Globus pallidus (tissue), 1 donor: ENCODE results near the gene FRMD8.
"Not testable (repeated sequence)": the region's sequence is repeated elsewhere in the genome, so short reads cannot be mapped to it uniquely, and the experiment has no call there.

ENCODE experiments used
- DNase-seq: peaks from one replicate; pipeline ENCODE4 v3.0.0-alpha.2; 2015; ENCODE audit warnings: low spot score

FRMD8 gene

DNA sequence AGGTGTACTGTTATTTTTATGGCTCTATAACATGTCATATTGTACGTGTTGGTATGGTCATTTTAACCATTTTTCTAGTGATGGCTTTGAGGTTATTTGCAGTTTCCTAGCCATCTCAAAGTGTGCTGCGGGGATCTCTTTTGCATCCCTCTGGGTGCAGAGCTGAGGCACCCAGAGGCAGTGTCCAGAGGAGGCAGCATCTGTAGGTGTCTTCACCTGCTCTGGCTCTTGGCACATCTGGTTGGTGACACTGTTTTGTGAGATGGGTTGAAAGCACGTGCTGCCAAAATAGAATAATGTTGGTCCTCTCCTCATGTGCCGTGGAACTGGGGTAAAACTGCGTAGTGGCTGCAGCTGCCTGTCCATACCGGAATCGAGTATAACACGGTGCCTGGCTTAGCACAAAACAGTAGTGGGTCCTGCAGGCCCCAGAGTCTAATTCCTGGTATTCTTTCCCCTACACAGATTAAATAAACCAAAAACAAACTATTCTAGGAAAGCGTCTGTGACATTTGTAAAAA lies 49.0 kb downstream of the FRMD8 start:
- no peak for DNase-seq

DNA sequence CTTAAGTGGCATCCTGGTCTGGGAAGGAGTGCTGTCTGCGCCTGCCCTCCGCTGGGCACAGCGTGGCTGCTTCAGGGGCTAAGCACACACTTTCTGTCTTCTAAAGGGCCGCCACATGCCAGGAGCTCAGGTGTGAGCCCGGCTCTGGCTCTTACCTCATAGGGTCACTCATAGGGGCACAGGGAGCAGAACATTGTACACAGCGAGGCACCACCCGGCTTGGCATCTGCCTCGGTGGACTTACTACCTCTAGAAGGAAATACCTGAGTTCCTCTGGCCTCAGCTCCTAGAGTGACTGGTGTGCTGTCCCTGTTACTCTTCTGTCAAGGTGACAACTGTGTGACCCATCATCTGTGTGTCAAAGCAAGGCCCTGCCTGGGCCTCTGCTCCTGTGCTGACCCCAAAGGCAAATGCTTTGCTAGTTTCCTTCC lies 49.6 kb downstream of the FRMD8 start:
- no peak for DNase-seq

DNA sequence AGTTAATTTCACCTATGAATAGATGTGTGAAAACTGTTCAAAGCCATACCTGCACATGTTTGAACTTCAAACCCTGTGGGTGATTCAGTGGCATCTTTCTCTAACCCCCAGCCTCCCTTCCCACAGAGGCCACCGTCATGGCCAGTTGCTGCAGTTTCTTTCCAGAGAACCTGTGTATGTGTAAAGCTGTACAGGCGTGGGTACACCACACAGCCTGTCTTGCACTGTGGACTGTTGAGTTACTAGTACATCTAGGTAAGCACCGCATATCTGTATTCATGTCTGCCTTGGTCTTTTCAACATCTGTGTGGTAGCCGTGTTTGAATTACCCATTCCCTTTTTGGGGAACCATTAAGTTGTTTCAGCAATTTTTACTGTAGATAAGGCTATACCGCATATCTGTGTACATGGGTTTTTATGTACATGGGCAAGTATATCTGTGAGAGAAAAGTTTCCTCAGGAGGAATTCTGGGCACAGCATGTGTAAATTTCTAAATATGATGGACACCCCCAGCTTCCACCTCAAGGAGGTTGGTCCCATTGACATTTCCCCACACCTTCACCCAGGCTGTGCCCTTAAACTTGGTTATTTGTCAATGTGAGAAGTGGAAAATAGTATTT lies 50.1 kb downstream of the FRMD8 start:
- no peak for DNase-seq

DNA sequence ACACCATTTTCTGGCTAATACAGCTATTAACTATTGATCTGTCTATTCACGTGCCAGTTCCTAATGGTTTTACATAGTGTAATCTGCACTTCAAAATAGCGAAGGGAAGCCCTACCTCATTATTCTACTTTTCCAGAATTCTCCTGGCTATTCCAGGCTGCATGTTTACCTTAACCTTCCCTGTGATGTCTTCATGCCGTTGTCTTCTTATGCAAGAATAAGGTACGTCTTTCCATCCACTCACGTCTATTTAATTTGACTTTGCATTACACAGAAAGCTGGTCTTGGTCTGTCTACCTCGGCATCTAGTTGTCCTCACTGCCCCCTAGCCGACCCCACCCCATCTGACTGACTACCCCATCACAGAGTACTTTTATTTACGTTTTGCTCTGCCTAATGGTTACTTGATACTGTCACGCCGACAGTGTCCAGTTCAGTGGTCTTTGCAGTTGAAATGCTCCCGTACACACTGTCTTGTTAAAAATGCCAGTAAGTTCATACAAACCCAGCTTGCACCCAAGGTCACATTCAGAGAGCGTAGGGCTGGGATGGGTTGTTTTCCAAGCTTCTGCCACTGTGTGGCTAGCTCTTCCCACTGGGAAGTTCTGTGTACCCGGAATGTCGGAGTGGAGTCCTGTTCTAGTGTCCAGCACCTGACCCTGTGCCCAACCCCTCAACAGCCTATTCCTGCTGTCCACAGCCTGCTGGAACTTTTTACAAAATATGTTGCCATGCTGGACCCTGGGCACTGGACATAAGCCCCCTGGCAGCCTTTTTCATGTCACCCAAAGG lies 51.2 kb downstream of the FRMD8 start:
- peak; percentile 7 for DNase-seq

DNA sequence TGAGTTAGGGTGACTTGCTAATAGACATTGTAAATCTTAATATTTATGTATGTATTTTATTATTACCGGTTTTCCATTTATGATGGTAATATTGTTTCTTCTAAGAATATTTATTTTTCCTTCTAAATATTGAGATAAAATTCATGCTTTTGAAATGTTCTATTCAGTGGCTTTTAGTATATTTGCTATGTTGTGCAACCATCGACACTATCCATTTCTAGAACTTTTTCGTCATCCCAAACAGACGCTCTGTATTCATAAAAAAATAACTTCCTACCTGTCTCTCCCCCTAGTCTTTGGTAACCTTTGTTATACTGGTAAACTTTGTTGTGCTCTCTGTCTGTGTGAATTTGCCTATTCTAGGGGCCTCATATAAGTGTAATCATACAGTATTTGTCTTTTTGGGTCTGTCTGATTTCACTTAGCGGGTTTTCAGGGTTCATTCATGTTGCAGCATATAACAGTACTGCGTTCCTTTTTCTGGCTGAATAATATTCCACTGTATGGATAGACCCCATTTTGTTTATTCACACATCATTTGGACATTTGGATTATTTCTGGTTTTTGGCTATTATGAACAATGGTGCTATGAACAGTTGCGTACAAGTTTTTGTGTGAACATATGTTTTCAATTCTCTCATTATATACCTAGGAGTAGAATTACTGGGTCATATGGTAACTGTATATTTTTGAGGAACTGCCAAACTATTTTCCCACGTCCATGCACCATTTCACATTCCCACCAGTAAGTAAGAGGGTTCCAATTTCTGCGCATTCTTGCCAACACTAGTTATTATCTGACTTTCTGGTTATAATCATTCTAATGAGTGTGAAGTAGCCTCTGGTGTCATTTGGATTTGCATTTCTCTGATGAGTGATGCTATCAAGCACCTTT lies 52.1 kb downstream of the FRMD8 start:
- DNase-seq: no peak

DNA sequence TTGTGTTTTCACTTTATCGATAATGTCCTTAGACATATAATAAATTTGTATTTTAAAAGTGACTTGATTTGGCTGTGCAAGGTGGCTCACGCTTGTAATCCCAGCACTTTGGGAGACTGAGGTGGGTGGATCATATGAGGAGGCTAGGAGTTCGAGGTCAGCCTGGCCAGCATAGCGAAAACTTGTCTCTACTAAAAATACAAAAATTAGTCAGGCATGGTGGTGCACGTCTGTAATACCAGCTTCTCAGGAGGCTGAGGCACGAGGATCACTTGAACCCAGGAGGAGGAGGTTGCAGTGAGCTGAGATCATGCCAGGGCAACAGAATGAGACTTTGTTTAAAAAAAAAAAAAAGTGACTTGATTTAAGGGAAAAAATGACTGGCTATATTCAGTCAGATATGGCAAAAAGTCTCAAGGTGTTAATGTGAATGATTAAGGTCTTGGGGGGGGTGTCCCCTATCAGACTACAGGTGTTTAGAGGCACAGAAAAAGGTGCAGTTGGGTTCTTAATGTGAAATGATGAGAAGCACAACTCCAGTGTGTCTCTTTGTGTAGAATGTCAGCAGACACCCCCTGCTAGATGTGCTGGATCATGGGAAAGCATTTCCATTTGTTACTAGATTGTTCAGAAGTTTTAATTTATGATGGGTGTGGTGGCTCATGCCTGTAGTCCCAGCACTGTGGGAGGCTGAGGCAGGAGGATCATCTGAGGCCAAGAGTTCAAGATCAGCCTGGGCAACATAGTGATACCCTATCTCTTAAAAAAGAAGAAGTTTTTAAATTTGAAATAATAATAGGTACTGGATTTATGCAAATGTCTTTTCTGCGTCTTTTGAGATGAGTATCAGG lies 53.1 kb downstream of the FRMD8 start:
- no peak for DNase-seq

DNA sequence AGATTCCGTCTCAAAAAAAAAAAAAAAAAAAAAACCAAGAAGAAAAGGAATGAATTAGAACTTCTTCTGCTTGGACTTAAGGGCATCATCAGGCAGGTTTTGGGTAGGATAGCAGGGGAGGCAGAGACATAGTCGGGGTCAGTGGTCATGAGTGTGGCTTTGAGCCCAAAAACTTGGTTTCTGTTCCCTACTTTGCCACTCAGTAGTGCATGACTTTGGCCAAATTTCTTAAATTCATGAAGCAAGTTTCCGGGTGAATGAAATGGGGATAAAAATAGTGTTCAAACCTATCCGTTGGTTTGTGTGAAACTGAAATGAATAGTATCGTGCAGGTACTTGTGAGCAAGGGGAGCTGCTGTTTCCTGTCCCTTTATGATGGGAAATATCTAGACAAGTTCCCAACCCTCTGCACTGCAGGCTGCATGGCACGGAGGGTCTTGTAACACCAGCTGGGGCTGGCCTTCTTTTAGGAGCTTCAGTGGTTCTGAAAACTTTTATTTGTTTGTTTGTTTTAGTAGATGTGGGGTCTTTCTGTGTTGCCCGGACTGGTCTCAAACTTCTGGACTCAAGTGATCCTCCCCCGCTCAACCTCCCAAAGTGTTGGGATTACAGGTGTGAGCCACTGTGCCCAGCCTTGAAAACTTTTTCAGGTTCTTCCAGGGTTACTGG lies 54.5 kb downstream of the FRMD8 start:
- DNase-seq: no peak

DNA sequence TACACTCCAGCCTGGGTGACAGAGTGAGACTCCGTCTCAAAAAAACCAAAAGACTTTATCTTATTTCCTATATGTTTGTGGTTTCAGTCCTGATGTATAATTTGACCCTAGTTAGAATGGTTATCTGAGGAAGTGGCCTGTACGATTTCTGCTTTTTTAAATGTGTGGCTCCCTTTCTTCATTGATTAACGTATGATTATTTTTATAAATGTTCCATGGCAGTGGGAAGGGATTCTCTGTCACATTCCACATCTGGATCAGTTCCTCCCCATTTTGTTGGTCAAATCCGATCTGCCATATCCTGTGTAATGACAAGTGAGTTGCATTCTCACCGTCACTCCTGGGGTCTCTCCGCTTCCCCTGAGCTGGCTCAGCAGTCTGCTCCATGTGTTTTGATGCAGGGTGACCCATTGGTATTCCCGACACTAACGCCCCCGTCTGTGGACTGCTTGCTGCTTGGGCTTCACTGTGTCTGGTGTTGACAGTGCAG lies 56.5 kb downstream of the FRMD8 start:
- DNase-seq: no peak

DNA sequence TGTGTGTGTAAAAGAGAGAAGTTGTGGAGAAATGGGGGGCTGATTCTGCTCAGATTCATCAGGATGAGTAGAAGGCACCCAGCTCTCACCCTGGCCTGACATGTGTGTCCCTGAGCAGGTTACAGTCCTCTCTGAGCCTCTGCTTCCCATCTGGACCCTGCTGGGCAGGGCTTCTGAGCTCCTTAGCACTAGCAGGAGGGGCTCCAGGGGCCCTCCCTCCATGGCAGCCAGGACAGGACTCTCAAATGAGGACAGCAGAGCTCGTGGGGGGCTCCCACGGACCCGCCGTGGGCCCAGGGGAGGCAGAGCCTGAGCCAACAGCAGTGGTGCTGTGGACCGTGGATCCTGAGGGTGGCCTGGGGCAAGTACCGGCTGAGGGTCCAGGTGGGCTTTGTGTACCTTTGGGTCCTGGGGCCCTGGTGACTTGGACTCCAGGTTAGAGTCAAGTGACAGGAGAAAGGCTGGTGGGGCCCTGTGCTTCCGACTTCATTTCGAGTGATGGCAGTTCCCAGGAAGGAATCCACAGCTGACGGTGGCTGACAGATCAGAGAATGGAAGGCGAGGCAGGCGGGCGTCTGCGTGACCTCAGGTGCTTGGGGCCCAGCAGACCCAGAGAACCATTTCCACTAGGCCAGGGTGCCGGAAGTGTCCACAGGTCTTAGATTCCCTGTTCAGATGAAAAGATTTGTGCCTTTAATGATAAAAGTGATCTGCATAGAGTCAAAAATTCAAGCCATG lies 58.0 kb downstream of the FRMD8 start:
- no peak for DNase-seq

DNA sequence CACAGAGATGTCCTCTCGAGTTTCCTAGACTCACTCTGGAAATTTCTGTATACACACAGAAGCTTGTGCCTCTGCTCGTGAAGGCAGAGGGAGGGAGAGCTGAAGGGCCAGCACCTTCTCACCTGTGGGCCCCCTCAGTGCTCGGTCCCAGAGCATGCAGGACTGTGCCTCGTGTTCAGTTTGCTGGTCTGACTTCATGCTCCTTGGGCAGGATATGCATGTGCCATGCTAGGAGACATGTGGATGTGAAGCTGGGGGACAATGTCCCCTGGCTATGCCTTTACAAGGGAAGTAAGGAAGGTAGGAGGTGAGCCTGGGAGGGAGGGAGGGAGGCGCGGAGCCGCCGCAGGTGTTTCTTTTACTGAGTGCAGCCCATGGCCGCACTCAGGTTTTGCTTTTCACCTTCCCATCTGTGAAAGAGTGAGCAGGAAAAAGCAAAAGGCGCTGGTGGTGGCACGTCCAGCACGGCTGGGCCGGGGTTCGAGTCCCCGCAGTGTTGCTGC lies 58.7 kb downstream of the FRMD8 start:
- DNase-seq: no peak

DNA sequence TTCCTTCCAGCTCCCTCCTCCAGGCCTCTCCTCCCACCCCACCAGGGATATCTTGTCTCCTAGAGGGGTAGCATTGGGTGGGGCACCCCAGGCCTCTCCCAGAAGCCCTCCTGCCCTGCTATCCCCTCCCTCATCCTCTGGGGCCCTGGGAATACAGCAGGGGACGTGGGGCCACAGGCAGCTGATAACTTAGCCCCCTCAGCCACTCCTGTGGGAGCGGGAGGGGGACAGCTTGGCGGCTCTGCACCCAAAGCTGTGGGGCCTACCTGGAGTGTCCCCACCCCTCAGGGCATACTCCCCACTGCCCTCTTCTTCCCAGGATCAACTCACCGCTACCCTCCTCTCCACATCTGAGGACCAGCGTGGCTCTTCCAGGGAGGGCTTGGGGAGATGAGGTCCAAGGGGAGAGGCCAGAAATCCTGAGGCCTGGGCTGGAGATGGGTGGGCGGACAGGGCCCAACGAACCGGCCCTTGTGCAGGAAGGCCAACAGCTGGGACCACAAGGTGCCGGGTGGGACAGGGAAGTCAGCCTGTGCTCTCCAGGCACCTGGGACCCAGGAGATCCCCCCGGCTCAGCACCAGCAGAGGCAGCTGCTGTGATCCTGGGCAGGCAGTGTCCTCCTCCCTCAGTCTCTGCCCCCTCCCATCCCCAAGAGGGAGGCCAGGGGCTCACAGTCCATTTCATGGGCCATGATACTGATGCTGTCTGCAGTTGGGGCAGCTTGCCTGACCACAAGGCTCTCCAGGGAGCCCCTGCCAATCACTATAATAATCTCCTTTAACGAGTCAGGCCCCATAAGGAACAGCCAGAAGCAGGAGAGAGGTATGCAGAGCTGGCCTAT lies 59.4 kb downstream of the FRMD8 start:
- no peak for DNase-seq

DNA sequence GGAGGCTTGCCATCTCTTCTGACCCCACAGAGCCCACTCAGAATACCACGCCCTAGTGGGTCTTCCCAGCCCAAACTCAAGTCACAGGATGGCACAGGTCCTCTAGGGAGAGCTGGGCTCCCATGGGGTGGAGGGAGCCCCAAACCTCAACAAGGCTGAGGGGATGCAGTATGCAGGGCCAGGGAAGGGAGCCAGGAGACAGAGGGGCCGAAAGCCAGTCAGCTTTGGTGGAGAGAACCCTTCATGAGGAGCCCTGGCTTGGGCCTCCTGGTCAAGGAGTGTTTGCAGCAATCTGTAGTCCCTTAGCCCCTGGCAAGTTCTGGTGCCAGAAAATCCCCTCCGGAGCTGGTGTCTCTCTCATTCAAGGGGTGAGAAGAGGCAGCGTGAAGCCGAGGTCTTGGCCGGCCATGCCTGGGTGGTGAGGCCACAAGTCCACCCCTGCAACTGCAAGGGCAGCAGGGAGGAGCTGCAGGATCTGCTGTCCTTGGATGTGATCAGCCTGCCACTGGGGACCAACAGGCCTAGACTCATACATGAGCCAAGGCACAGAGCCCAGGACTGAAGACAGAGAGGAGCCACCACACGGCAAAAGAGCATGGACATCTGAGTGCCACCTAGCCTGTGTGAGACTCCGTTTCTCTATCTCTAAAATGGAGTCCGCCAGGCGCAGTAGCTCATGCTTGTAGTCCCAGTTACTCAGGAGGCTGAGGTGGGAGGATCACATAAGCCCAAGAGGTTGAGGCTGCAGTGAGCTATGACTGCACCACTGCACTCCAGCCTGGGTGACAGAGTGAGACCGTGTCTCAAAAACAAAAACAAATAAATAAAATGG lies 60.2 kb downstream of the FRMD8 start:
- no peak for DNase-seq

DNA sequence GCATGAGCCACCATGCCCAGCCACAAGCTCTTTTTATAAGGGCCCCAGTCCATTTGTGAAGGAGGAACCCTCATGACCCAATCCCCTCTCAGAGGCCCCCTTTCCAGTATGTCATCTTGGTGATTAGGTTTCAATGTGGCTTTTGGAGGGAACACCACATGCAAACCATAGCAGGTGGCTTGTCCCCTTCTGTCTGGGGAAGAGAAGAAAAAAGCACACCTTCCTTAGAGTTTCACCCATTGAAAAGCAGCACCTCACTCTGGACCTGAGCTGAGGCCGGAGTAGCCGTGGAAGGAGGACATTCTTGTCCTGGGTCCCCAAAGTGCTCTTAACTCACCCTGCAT lies 61.6 kb downstream of the FRMD8 start:
- DNase-seq: no peak

DNA sequence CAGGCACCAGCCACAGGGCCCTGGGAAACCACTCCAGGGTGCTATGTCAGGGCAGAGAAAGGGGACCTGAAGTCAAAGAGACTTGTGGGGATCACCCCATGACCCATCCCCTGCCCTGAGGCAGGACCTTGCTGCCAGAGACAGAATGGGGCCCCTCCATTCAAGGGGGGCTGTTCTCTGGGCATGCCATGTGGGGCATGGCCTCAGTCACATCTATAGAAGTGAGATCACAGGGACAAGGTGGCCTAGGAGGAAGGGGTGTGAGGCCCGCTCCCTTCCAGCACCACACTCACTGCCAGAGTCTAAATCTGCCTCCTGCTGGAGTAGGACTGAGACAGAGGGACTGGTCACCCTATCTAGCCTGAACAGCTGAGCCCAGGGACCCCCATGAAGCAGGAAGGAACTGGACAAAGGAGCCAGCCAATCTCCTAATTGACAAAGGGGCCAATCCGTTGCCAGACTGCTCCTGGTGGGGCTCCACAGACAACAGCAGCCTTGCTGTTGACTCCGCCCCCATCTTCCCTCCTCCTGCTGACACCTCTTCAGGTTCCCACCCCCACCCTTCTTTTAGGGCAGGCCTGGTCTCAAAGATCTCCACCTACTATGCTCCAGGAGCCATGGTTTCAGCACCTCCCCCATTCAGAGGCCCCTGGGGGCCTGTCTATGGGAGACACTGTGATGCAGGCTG lies 62.1 kb downstream of the FRMD8 start:
- DNase-seq: no peak

DNA sequence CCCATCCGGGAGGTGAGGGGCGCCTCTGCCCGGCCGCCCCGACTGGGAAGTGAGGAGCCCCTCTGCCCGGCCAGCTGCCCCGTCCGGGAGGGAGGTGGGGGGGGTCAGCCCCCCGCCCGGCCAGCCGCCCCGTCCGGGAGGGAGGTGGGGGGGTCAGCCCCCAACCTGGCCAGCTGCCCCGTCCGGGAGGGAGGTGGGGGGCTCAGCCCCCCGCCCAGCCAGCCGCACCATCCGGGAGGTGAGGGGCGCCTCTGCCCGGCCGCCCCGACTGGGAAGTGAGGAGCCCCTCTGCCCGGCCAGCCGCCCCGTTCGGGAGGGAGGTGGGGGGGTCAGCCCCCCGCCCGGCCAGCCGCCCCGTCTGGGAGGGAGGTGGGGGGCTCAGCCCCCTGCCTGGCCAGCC lies 64.9 kb downstream of the FRMD8 start:
- not testable (repeated sequence) for DNase-seq

DNA sequence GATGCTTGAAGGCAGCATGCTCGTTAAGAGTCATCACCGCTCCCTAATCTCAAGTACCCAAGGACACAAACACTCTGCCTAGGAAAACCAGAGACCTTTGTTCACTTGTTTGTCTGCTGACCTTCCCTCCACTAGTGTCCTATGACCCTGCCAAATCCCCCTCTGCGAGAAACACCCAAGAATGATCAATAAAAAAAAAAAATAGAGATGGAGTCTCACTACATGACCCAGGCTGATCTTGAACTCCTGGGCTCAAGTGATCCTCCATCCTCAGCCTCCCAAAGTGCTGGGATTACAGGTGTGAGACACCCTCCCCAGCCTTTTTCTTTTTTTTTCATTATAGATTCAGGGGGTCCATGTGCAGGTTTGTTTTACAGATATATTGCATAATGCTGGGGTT lies 65.8 kb downstream of the FRMD8 start:
- not testable (repeated sequence) for DNase-seq

DNA sequence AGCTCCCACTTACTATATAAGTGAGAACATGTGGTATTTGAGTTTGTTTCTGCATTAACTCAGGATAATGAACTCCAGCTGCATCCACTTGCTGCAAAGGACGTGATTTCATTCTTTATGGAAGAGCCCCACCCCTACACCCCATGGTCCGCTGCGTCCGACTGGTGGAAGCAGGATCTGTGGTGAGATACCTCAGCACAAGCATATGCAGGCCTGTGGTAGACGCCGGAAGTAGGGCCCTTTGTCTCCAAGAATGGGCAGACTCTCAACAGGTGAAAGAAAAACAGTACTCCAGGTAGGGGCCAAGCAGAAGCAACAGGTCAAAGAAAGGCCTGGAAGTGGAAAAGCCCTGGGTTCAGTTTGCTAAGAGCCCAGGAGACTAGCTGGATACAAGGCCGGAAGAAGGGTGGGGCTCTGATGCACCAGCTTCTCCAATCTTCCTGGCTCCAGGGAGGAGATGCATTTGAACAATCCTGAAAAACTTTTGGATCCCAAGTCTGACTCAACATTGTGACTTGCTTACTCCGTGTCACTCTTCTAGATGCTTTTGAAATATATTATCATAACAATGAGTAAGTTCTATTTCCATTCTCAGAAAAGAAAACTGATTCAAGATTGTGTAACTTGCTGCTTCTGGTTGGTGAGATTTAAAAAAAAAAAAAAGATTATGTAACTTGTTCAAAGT lies 66.5 kb downstream of the FRMD8 start:
- no peak for DNase-seq
